Hematopoietic multipotent progenitor cell treated with erythropoietin and hydrocortisone succinate and interleukin-3 and kit ligand, for 17 days (in vitro differentiated cells): ENCODE results near the gene CD63.

Experiments
- DNase-seq: peaks from one replicate; pipeline ENCODE4 v3.0.0-alpha.2; 2015; ENCODE audit warnings: low spot score

The CD63 gene

GRCh38 chr12:55720894-55721444 lies 7.8 kb downstream of the CD63 start:
- DNase-seq, result no peak

- DNase-seq, result no peak
Observed at GRCh38 chr12:55720071-55720564, 8.7 kb downstream of the CD63 start, which contains the start of gene RDH5. Gene RDH5, plus strand, starts transcription at chr12:55720393. Its CDS starts 792 bp downstream, at chr12:55721185.

GRCh38 chr12:55719371-55719770 lies 9.4 kb downstream of the CD63 start:
- DNase-seq, result no peak

- no peak for DNase-seq
Observed at GRCh38 chr12:55718624-55719275, 10.1 kb downstream of the CD63 start.

GRCh38 chr12:55718015-55718414 lies 10.8 kb downstream of the CD63 start:
- DNase-seq, result no peak

GRCh38 chr12:55717011-55718007 lies 11.5 kb downstream of the CD63 start:
- DNase-seq, result no peak

- DNase-seq, result no peak
Observed at GRCh38 chr12:55716582-55716957, 12.2 kb downstream of the CD63 start.

GRCh38 chr12:55715833-55716581 lies 12.8 kb downstream of the CD63 start, which contains the start of gene BLOC1S1:
Gene BLOC1S1, plus strand, starts transcription at chr12:55716046. Its CDS starts 6 bp downstream, at chr12:55716052.
- DNase-seq, result peak; percentile 94

- no peak for DNase-seq
Observed at GRCh38 chr12:55715169-55715764, 13.5 kb downstream of the CD63 start.

- DNase-seq, result no peak
Observed at GRCh38 chr12:55713721-55714120, 15.1 kb downstream of the CD63 start.

- DNase-seq, result no peak
Observed at GRCh38 chr12:55712700-55713415, 16.0 kb downstream of the CD63 start.

- no peak for DNase-seq
Observed at GRCh38 chr12:55711786-55712553, 16.8 kb downstream of the CD63 start.

- no peak for DNase-seq
Observed at GRCh38 chr12:55708695-55709233, 20.0 kb downstream of the CD63 start.

GRCh38 chr12:55707841-55708694 lies 20.7 kb downstream of the CD63 start, which contains the start of gene ITGA7:
Gene ITGA7, minus strand, starts transcription at chr12:55707904. Its CDS starts 222 bp downstream, at chr12:55707682.
- no peak for DNase-seq

- no peak for DNase-seq
Observed at GRCh38 chr12:55707219-55707671, 21.6 kb downstream of the CD63 start.

- no peak for DNase-seq
Observed at GRCh38 chr12:55706568-55707218, 22.1 kb downstream of the CD63 start.

GRCh38 chr12:55705782-55706402 lies 22.9 kb downstream of the CD63 start:
- no peak for DNase-seq
